ENCODE measurements around the gene CDH13.

The CDH13 gene

GRCh38 chr16:83343935-83344366 is 717.2 kb downstream of the CDH13 start:
- DNase-seq (ENCODE audit: extremely low spot score), result no peak
- POLR2A ChIA-PET, result no interaction called here
- no peak for TF ChIP-seq CTCF (IDR thresholded peaks at IDR 0.05; ENCODE audit: control extremely low read depth, extremely low read depth, low read depth, missing control alignments)
- CTCF ChIA-PET, result no interaction called here

- DNase-seq (ENCODE audit: extremely low spot score), result no peak
- ChIA-PET POLR2A (no interaction called here), CTCF (interaction anchor here (1.0 to 1.4 kb wide), 2 partner anchors 10 to 12 kb away, joined by 3 to 8 read pairs; no protein-coding TSS in a partner anchor)
- no peak for TF ChIP-seq CTCF (IDR thresholded peaks at IDR 0.05; ENCODE audit: control extremely low read depth, extremely low read depth, low read depth, missing control alignments)
These were observed 719.3 kb downstream of the CDH13 start for GRCh38 chr16:83345846-83346640.

- CTCF ChIA-PET, result interaction anchor here (1.2 kb wide), 1 partner anchor 11 kb away, joined by 5 read pairs; no protein-coding TSS in a partner anchor
- DNase-seq (ENCODE audit: extremely low spot score), result no peak
- TF ChIP-seq CTCF (IDR thresholded peaks at IDR 0.05; ENCODE audit: control extremely low read depth, extremely low read depth, low read depth, missing control alignments), result no peak
- POLR2A ChIA-PET, result no interaction called here
These were observed 722.2 kb downstream of the CDH13 start for GRCh38 chr16:83348991-83349390.

- no peak for DNase-seq (ENCODE audit: extremely low spot score)
- POLR2A ChIA-PET, result no interaction called here
- CTCF ChIA-PET, result no interaction called here
- no peak for TF ChIP-seq CTCF (IDR thresholded peaks at IDR 0.05; ENCODE audit: control extremely low read depth, extremely low read depth, low read depth, missing control alignments)
These were observed 723.7 kb downstream of the CDH13 start for GRCh38 chr16:83350481-83350880.

GRCh38 chr16:83351846-83352245 is 725.1 kb downstream of the CDH13 start:
- POLR2A ChIA-PET, result no interaction called here
- CTCF ChIA-PET, result interaction anchor here (1.2 kb wide), 1 partner anchor 16 kb away, joined by 3 read pairs; no protein-coding TSS in a partner anchor
- TF ChIP-seq CTCF (IDR thresholded peaks at IDR 0.05; ENCODE audit: control extremely low read depth, extremely low read depth, low read depth, missing control alignments), result no peak
- DNase-seq (ENCODE audit: extremely low spot score), result no peak

- DNase-seq (ENCODE audit: extremely low spot score), result no peak
- no peak for TF ChIP-seq CTCF (IDR thresholded peaks at IDR 0.05; ENCODE audit: control extremely low read depth, extremely low read depth, low read depth, missing control alignments)
- ChIA-PET CTCF (interaction anchor here (2.1 kb wide), 1 partner anchor 1090 kb away, joined by 5 read pairs; no protein-coding TSS in a partner anchor), POLR2A (no interaction called here)
These were observed 726.5 kb downstream of the CDH13 start for GRCh38 chr16:83353241-83353640.

All from GM10248 (cell line).